LNCAP (cell line): Measurements from ENCODE around the gene SLC26A1.

ENCODE experiments used
- CTCF ChIP-seq: fragments of 450-650 bp; IDR thresholded peaks from 2 replicates; pipeline ENCODE4 v1.5.1; 2017; ENCODE audit warnings: mild to moderate bottlenecking

The SLC26A1 gene

DNA sequence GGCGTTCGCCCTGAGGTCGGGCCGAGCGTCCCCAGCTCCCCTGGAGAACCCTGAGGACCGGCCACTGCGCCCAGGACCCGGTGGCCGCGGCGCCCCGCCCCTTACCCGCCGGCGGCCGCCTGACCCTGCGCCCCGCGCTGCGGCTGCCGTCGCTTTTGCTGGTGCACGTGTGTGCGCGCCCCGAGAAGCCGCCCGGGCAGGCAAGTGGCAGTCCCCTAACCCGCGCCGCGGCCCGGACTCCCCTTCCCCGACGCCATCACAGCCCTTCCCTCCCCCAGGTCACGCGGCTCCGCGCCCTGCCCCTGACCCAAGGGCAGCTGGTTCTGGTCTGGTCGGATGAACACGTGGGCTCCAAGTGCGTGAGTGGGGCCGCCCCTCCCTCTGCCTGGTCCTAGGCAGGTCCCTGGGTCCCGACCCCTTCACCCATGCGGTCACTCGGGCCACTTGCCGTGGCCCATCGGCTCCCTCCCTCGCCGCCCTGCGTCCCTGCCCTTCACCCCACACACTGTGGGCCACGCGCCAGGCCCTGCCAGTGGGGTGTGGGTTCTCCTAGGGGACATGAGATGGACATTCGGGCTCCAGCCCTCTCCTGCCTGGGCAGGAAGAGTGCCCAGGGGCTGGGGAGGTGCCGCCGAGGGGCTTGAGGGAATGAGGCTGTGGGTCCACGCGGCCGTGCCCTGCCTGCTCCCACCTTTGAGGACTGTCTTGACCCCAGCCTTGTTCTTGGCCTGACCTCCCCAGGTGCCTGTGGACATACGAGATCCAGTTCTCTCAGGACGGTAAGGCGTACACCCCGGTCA, 10.3 kb upstream of the SLC26A1 start:
- no peak for TF ChIP-seq CTCF

- no peak for TF ChIP-seq CTCF
Measured at GRCh38 chr4:1002631-1003251, 9.5 kb upstream of the SLC26A1 start.

DNA sequence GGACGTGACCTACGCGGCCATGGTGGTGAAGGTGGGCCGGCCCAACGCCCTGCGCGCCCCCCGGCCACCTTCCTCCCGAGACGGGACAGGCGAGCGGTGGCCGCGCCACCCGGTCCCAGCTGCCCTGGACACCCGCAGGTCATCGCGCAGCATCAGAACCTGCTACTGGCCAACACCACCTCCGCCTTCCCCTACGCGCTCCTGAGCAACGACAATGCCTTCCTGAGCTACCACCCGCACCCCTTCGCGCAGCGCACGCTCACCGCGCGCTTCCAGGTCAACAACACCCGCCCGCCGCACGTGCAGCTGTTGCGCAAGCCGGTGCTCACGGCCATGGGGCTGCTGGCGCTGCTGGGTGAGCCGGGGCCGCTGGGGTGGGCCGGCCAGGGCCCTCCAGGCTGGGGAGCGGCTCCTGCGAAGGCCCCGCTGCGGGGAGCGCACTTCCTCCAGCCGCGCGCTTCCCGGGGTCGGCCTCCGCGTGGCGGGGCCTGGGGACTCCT, 9.0 kb upstream of the SLC26A1 start:
- TF ChIP-seq CTCF, result no peak

DNA sequence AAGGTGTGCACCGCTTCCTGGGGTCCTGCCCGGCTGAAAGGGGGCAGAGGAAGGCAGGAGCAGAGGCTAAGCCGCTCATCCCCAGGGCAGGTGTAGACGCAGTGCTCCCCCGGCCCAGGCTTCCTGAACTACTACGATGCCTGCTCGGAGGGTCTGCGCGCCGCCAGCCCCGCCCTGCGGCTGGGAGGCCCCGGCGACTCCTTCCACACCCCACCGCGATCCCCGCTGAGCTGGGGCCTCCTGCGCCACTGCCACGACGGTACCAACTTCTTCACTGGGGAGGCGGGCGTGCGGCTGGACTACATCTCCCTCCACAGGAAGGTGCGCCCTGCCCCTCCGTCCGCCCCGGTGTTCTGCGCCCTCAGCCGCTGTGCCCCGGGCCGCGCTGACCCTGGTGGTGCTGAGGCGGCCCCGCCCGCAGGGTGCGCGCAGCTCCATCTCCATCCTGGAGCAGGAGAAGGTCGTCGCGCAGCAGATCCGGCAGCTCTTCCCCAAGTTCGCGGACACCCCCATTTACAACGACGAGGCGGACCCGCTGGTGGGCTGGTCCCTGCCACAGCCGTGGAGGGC, 8.4 kb upstream of the SLC26A1 start:
- no peak for TF ChIP-seq CTCF

DNA sequence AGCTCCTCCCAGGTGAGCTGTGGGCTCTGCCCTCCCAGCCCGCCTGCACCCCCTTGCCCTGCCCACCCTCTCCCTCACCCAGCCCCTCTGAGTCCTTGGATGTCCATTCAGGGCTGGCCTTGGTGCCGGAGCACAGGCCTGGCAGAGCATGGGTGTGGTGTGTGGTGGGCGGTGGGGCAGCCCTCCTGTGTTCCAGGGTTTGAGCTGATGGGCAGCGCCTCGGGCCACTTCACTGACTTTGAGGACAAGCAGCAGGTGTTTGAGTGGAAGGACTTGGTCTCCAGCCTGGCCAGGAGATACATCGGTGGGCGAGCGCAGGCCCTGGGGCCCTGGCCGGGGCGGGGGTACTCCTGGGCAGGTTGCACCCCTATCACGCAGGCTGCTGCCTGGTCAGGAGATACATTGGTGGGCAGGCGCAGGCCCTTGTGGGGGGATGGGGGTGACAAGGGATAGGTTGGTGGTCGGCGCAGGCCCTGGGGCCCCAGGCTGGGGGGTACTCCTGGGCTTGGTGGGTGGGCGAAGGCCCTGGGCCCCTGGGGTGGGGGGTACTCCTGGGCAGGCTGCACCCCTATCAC, 7.6 kb upstream of the SLC26A1 start:
- no peak for TF ChIP-seq CTCF

DNA sequence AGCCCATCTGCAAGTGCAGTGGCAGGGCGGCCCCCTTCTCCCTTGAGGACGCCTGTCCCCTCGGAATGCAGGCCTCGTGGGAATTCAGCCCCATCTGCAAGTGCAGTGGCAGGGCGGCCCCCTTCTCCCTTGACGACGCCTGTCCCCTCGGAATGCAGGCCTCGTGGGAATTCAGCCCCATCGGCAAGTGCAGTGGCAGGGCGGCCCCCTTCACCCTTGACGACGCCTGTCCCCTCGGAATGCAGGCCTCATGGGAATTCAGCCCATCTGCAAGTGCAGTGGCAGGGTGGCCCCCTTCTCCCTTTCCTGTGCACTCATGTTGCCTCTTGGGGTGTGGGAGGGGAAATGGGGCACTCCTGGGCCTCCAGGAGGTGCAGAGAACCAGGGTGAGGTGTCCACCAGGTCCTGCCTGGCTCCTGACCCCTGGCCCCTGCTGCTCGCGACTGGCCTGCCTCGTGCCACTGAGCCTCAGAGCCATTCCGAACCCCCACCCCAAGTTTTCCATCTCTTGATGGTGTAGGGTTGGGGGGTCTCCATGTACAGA, 6.8 kb upstream of the SLC26A1 start:
- no peak for TF ChIP-seq CTCF

DNA sequence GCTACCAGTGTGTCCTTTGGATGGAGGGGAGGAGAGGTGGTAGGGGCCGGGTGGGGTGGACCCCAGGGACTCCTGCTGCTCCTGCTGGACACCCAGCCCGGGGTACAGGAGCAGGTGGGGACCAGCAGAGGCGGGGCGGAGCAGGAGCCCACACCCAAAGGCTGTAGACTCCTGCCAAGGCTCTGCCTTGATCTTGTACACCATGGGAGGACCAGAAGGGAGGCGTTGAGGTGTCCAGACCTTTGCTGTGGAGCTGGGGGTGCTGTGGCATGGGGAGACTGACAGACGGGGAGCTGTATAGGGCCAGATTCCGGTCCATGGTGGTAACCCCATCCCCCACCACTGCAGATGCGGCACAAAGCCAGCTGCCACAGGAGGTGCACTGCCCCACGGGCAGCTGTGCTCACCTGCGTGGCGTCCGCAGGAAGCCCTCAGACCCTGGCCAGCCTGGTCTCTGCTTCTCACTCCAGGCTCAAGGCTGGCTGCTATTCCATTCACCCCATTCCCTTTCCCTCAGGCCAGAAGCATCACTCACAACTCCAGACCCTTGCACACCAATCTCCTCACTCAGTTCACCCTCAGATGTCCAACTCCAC, 5.0 kb upstream of the SLC26A1 start:
- no peak for TF ChIP-seq CTCF
